ENCODE data around the gene TC2N.

The TC2N gene

DNA sequence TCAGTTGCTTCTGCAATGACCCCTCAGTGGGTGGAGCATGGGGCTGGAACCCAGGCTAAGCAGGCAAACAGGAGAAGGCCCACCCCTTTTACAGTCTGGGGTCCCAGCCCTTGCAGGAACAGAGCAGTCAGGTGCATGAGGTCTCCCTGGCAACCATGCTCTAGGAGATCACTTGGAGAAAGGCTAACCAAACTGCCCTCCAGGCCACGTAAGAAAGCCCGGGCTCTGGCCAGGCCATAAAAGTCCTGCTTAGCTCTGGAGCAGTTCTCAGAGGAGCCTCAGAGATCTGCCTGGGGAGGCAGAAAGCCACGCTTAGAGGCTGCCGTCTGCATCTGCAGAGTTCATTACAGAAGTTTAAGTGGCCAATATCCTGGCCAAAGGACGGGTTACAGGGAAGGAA, 15.0 kb upstream of the TC2N start:
- H3K27ac ChIP-seq = no peak overlapping the region
- TF ChIP-seq CTCF (conservative IDR thresholded peaks at IDR 0.05) = no peak

GRCh38 chr14:91879196-91879595, 11.9 kb upstream of the TC2N start:
- TF ChIP-seq CTCF (conservative IDR thresholded peaks at IDR 0.05) = no peak
- no peak overlapping the region for H3K27ac ChIP-seq

GRCh38 chr14:91878274-91878673, 10.9 kb upstream of the TC2N start:
- no peak for TF ChIP-seq CTCF (conservative IDR thresholded peaks at IDR 0.05)

DNA sequence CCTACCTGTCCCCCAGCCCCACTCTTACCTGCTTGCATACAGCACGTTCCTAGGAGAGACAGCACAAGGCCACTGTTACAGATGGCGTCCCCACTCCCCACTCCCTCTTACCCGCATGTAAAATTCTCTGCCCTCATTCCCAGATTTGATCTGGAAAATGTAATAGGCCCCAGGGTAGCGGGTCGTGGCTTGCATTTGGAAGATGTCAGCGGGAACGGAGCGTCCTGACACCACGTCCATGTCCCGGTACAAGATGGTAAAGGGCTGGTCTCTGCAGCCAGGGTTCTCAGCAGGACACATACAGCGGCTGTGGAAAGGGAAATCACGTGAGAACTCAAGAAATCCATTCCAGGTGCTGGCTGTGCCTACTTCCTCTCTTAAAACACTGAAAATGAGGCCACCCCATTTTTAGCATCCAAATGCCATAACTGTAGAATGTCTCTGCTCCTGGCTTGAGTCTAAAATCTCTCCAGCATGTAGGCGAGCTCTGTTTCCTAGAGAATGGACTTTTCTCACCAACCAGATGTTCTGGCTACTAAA, 10.1 kb upstream of the TC2N start:
- no peak for TF ChIP-seq CTCF (conservative IDR thresholded peaks at IDR 0.05)
- no peak overlapping the region for H3K27ac ChIP-seq

More at GRCh38 chr14:91878274-91878673, 10.9 kb upstream of the TC2N start:
- H3K27ac ChIP-seq = no peak overlapping the region

DNA sequence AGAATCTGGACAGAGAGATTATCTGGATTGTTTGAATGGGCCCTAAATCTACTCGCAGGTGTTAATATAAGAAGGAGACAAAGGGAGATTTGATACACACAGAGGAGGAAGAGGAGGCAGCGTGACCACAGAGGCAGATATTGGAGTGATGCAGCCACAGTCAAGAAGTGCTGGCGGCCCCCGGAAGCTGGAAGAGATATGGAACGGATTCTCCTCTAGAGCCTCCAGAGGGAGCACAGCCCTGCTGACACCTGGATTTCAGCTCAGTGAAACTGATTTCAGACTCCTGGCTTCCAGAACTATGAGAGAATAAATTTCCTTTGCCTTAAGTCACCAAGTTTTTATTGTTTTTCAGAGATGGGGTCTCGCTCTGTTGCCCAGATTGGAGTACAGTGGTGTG, 9.2 kb upstream of the TC2N start:
- no peak; the same call in 1 of the 2 replicates for TF ChIP-seq CTCF (conservative IDR thresholded peaks at IDR 0.05)
- no peak overlapping the region for H3K27ac ChIP-seq

DNA sequence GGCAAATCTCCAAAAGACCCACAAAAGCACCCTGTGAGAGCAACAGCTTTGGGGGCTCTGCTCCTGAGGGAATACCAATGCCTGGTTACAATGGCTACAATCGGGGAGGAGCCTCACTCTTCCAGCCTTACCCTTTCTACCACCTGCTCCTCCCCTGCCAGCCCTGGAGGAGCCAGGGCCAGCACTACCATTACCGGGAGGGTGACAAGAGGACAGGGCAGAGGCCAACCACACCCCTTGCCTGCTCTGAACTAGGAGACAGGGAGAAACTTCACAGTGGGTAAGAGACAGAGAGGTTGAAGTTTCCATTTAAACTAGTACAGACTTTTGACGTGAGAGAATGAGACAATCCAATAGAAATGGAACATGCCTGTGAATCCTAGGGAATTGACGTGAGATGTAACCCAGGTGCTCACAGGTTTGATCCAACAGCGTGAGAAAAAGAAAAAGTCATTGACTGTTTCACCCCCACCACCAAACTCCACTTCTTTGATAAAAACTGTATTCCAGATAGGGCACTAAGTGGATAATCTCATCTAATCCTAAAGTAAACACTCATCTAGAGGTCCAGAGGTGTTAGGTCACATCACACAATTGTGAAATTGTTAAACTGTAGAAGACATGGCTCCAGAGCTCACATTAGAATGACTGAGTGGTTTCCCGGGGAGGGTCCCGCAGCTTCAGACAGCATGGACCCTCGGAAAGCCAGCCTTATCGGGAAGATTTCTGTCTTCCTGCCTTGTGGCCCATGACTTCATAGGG, 8.4 kb upstream of the TC2N start:
- H3K27ac ChIP-seq = no peak overlapping the region
- no peak for TF ChIP-seq CTCF (conservative IDR thresholded peaks at IDR 0.05)

DNA sequence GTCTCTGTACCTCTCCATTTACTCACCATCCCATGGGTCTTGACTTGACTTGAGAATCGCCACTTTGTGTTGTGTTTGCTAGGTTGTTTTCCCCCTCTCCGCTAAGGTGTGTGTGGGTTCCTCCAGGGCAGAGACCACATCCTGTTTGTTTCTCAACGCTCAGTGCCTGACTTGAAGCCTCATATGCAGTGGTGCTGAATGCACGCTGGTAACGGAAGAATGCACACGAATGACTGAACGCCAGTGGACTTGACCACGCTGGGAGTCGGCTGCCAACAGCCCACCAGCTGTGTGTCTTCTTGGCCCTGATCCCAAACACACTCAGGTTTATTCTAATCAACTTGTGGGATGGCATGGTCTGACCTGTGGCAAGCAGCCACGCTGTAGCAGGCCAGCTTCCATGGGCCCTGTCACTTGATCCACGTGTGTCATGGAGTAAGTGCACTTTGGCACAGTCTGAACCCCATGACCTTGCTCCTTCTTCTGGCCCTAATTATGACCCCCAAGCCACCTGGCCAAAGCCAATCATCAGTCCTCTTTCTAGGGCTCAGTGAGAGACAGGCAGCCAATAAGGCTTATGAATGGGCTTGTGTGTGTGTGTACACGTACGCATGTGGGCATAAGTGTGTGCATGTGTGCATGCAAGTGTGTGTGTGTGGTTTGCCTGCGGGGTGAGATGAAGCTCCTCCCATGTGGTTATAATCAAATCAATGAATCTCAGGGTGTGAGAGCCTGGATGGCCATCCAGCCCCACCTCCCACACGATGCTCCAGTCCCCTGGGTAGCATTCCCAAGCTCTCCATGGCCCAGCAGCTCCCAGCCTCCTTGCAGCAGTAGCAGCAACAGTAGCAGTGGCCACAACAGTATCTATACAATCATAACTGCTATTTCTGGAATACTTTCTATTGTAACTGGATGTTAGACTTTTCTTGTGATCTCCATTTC, 6.4 kb upstream of the TC2N start:
- TF ChIP-seq CTCF (conservative IDR thresholded peaks at IDR 0.05) = no peak
- peak overlapping the region; percentile 88 for H3K27ac ChIP-seq

All from VCaP (cell line).